ENCODE results near the gene PRKCH.

Gene PRKCH

GRCh38 chr14:61561657-61562276 is 240.4 kb downstream of the PRKCH start:
- Histone ChIP-seq H3K9me2 (replicated peaks; ENCODE audit: low read depth, low read length) (no peaks in the 10 kb centered on the region), H3K9ac (ENCODE audit: low read depth, low read length, poor library complexity, severe bottlenecking) (no peak overlapping the region), H3K36me3 (ENCODE audit: insufficient read depth, low read length) (no peaks in the 10 kb centered on the region), H2AFZ (ENCODE audit: low read length) (no peak overlapping the region), H3K79me2 (ENCODE audit: insufficient read depth, low read length) (no peaks in the 10 kb centered on the region), H3F3A (ENCODE audit: low read depth) (no peaks in the 10 kb centered on the region), H3K27me3 (ENCODE audit: insufficient read depth, low read length, poor library complexity, severe bottlenecking) (no peaks in the 10 kb centered on the region), H4K20me1 (ENCODE audit: insufficient read depth, low read length, poor library complexity, severe bottlenecking) (no peaks in the 10 kb centered on the region), H3K4me2 (ENCODE audit: low read depth, low read length, poor library complexity, severe bottlenecking) (no peak overlapping the region), H3K9me3 (ENCODE audit: insufficient read depth, low read depth, low read length) (no peaks in the 10 kb centered on the region), H3K4me3 (ENCODE audit: low read length, poor library complexity, severe bottlenecking) (no peak overlapping the region), H3K4me1 (ENCODE audit: insufficient read depth, low read length, poor library complexity, severe bottlenecking) (peaks cover 6% of the 10 kb centered on the region)
- TF ChIP-seq EZH2phosphoT487 (IDR thresholded peaks at IDR 0.05; ENCODE audit: borderline replicate concordance) = no peak
- TF ChIP-seq, protein P1, sequence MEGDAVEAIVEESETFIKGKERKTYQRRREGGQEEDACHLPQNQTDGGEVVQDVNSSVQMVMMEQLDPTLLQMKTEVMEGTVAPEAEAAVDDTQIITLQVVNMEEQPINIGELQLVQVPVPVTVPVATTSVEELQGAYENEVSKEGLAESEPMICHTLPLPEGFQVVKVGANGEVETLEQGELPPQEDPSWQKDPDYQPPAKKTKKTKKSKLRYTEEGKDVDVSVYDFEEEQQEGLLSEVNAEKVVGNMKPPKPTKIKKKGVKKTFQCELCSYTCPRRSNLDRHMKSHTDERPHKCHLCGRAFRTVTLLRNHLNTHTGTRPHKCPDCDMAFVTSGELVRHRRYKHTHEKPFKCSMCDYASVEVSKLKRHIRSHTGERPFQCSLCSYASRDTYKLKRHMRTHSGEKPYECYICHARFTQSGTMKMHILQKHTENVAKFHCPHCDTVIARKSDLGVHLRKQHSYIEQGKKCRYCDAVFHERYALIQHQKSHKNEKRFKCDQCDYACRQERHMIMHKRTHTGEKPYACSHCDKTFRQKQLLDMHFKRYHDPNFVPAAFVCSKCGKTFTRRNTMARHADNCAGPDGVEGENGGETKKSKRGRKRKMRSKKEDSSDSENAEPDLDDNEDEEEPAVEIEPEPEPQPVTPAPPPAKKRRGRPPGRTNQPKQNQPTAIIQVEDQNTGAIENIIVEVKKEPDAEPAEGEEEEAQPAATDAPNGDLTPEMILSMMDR (conservative IDR thresholded peaks at IDR 0.05; ENCODE audit: low read length) = no peak

- peaks cover 6% of the 10 kb centered on the region for H3K4me1 ChIP-seq (ENCODE audit: insufficient read depth, low read length, poor library complexity, severe bottlenecking)
- H3K9ac ChIP-seq (ENCODE audit: low read depth, low read length, poor library complexity, severe bottlenecking) = no peak overlapping the region
- H3K9me2 ChIP-seq (replicated peaks; ENCODE audit: low read depth, low read length) = no peaks in the 10 kb centered on the region
- no peaks in the 10 kb centered on the region for H3K9me3 ChIP-seq (ENCODE audit: insufficient read depth, low read depth, low read length)
- no peak overlapping the region for H3K4me3 ChIP-seq (ENCODE audit: low read length, poor library complexity, severe bottlenecking)
- no peaks in the 10 kb centered on the region for H3K36me3 ChIP-seq (ENCODE audit: insufficient read depth, low read length)
- H3K79me2 ChIP-seq (ENCODE audit: insufficient read depth, low read length) = no peaks in the 10 kb centered on the region
- TF ChIP-seq, protein P1 (conservative IDR thresholded peaks at IDR 0.05; ENCODE audit: low read length) = no peak
- TF ChIP-seq EZH2phosphoT487 (IDR thresholded peaks at IDR 0.05; ENCODE audit: borderline replicate concordance) = no peak
- H4K20me1 ChIP-seq (ENCODE audit: insufficient read depth, low read length, poor library complexity, severe bottlenecking) = no peaks in the 10 kb centered on the region
- no peak overlapping the region for H3K4me2 ChIP-seq (ENCODE audit: low read depth, low read length, poor library complexity, severe bottlenecking)
- no peaks in the 10 kb centered on the region for H3F3A ChIP-seq (ENCODE audit: low read depth)
- no peak overlapping the region for H2AFZ ChIP-seq (ENCODE audit: low read length)
- no peaks in the 10 kb centered on the region for H3K27me3 ChIP-seq (ENCODE audit: insufficient read depth, low read length, poor library complexity, severe bottlenecking)
These were observed 241.2 kb downstream of the PRKCH start for GRCh38 chr14:61562321-61563161.

DNA sequence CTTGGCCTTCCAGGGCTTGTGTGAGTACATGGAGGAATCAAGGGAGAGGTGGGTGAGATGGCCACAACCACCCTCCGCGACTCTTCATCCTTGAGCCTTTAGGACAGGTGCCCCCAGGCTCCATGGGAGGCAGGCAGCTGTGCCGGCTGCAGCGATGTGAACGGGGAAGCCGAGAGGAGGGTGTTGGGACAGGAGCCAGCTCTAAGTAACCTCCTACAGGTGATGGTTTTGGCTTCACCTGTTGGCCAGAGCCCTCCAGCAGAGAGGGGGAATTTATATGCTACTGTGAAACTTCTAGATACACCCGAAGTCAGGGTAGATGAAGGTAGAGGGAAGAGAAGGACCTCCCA is 241.8 kb downstream of the PRKCH start:
- no peaks in the 10 kb centered on the region for H3F3A ChIP-seq (ENCODE audit: low read depth)
- H3K9ac ChIP-seq (ENCODE audit: low read depth, low read length, poor library complexity, severe bottlenecking) = no peak overlapping the region
- H2AFZ ChIP-seq (ENCODE audit: low read length) = no peak overlapping the region
- H3K4me1 ChIP-seq (ENCODE audit: insufficient read depth, low read length, poor library complexity, severe bottlenecking) = peaks cover 6% of the 10 kb centered on the region
- H3K4me2 ChIP-seq (ENCODE audit: low read depth, low read length, poor library complexity, severe bottlenecking) = no peak overlapping the region
- H3K9me2 ChIP-seq (replicated peaks; ENCODE audit: low read depth, low read length) = no peaks in the 10 kb centered on the region
- H3K79me2 ChIP-seq (ENCODE audit: insufficient read depth, low read length) = no peaks in the 10 kb centered on the region
- TF ChIP-seq, protein P1 (conservative IDR thresholded peaks at IDR 0.05; ENCODE audit: low read length) = no peak
- no peak for TF ChIP-seq EZH2phosphoT487 (IDR thresholded peaks at IDR 0.05; ENCODE audit: borderline replicate concordance)
- H3K9me3 ChIP-seq (ENCODE audit: insufficient read depth, low read depth, low read length) = no peaks in the 10 kb centered on the region
- no peaks in the 10 kb centered on the region for H3K27me3 ChIP-seq (ENCODE audit: insufficient read depth, low read length, poor library complexity, severe bottlenecking)
- H4K20me1 ChIP-seq (ENCODE audit: insufficient read depth, low read length, poor library complexity, severe bottlenecking) = no peaks in the 10 kb centered on the region
- H3K4me3 ChIP-seq (ENCODE audit: low read length, poor library complexity, severe bottlenecking) = no peak overlapping the region
- no peaks in the 10 kb centered on the region for H3K36me3 ChIP-seq (ENCODE audit: insufficient read depth, low read length)

Measured in Loucy (cell line).